ENCODE measurements around the gene NADK.

Gene NADK

GRCh38 chr1:1785666-1786065, 7.4 kb upstream of the NADK start:
- DNase-seq, result no peak

GRCh38 chr1:1784933-1785332, 6.7 kb upstream of the NADK start:
- DNase-seq, result no peak

DNA sequence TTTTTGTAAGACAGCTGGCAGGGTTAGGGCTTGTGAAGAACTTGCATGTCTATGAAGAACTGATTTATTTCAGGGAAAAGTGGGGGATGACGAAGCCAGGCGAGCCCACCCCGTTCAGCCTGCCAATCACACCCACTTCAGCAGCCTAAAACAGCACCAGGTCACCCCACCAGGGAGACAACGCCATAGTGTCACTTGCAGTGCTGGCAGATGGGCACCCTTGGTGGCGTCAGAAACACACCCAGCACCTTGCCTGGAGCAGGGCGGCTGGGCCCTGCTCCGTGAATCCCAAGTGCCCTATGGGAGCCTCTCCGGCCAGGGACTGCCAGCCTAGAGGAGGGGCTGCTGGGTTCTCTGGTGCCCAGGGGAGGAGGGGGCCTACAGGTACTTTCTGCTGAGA, 5.0 kb upstream of the NADK start:
- no peak for DNase-seq

DNA sequence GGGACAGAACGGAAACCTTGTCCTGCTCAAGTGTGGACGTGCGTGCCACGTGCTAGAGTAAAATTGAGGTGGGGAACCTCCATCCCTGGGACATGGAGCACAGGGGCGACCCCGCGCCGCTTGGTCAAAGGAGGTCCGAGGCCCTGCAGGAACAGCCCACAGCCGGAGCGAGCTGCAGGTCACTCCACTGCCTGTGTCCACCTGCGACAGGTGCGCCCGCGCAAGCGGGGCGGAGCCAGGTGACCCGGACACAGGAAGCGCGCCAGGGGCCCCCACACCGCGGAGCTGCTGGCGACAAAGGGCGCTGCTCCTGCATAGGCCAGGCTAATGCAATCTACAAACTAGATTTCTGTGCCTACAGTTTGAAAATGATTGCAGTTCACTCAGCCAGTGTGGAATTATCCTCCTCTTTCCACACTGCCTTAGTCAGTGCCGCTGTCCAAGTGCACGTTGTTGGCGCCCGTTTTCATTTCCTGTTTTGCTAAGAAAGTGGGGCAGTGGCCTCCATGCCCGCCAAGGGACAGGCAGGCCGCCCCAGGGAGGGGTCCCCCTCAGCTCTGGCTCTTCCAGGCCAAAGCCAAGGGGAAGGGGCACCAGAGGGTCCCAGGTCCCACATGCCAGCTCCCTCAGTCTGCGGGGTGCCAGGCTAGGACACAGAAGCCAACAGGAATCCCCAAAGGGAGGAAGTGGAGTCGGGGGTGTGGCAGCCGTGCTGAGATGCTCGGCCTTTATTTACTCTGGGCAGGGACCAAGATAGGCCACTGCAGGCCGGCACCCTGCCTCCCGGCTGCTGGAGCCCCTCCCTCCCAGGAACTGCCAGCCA, 4.3 kb upstream of the NADK start:
- no peak for DNase-seq

GRCh38 chr1:1781526-1781903, 3.2 kb upstream of the NADK start:
- DNase-seq, result no peak

DNA sequence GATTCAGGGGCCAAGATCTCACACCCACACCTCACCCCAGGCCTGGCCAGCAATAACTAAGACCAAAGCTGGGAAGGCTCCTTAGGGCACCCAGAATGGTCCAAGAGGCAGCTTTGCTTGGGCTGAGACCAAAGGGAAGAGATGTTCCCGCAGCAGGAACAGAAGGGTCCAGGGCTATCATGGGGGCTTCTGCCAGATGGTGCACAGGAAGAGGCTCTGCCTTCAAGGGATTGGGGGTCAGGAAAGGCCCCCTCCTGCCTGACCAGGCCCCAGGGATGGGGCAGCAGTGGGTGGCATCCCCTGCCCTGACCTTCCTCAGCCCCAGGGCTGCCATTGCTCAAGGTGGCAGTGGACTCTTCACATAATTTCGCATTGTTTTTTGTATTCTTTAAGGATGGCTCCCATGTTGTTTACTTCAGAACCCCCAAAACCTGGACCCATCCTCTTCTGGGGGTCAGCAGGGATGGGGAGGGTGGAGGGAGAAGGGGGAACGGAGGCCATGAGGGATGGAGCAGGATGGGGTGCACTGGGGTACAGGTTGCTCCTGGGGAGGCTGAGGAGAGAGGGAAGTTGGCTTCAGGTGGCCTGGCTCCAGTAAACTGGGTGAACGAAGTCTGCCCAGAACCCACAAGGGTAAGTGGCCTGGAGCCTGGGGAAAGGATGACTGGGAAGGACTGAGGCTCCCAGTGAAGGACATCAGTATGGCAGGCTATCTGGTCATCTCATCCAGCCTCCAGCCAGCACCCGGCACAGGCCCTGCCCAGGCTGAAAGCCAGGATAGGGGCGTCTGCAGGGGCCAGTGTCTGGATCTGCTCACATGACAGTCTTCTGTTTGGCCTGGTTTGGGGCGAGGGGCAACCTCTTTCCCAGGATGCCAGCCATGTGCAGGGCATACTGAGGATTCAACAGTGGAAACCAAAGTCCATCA, 2.6 kb upstream of the NADK start:
- DNase-seq, result no peak

DNA sequence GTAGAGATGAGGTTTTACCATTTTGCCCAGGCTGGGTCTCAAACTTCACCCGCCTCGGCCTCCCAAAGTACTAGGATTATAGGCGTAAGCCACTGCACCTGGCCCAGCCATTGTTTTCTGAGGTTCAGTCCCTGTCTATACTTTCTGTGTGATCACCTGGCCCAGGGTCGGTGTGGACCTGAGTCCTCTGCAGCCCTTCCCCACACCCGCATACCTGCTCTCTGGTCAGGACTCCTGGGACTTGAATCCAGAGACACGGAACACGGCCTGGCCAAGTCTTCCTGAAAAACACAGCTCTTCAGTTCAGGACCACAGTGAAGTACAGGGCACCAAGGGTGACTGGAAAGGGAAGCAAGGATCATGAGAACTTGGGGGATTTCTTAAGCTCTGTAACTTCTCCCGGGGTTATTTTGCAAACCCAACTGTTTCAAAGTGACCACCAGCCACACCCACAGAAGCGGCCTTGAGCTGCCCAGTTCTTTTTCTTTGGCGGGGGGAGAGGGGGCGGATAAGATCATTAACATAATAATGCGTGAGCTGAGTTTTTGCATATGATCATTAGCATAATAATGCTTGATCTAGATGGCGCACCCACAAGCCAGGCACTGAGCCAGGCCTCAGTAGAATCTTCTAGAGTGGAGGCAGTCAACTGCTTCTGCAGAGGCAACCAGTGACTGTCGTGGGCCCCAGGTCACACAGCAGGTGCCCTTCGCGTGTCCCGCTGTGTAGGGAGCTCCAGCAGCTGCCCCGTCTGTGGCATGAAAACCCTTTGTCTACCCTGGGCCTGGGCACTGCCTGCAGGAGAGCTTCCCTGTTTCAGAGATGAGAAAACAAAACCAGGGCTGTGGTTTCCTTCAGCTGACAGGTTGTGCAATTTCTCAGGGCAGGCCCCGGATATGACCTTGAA, 1.7 kb upstream of the NADK start:
- no peak for DNase-seq

GRCh38 chr1:1779320-1779675, 1.0 kb upstream of the NADK start:
- no peak for DNase-seq

DNA sequence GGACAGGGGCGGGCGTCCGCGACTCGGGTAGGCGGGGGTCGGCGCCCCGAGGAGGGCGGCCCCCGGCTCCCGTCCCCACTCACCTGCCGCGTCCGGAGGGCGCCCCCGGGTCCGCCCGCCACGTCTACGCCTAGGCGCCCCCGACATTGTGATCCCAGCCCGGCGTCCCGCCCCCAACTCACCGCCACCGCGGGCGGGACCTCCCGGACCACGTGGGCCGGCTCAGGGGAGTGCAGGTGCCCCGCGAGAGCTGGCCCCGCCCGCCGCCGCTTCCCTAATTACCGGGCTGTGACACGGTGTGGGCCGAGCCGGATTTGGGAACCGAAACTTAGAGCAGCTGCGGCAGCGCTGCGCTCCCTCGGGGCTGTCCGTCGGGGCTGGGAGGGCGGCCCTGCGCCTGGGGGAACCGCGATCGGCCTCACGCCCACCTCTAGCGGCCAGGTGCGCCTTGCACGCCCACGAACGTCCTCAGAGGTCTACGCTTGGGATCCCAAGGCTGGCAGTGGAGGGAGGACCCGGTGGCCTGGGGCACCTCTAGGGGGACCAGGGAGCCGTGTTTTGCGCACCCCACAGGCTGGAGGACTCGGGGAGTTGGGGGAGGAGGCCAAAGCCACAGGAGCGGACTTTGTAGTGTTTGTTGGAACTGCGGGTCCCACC, 521 bp upstream of the NADK start:
- DNase-seq, result no peak

DNA sequence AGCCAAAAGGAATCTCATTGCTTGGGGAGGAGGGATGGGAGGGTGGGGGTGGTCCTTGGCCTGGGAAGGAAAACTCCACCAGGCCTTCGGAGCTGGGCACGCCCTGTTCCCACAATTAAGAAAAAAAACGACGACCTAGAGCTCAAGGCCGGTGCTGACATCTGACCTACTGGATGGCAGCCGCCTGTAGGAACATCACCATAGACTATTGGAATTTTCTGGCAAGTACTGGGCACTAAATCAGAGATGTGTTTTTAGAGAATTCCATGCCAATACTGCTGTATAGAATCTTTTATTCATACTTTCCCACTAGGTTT, 729 bp downstream of the NADK start:
- no peak for DNase-seq

- DNase-seq, result no peak
These were observed 1.3 kb downstream of the NADK start for GRCh38 chr1:1776672-1777582.

DNA sequence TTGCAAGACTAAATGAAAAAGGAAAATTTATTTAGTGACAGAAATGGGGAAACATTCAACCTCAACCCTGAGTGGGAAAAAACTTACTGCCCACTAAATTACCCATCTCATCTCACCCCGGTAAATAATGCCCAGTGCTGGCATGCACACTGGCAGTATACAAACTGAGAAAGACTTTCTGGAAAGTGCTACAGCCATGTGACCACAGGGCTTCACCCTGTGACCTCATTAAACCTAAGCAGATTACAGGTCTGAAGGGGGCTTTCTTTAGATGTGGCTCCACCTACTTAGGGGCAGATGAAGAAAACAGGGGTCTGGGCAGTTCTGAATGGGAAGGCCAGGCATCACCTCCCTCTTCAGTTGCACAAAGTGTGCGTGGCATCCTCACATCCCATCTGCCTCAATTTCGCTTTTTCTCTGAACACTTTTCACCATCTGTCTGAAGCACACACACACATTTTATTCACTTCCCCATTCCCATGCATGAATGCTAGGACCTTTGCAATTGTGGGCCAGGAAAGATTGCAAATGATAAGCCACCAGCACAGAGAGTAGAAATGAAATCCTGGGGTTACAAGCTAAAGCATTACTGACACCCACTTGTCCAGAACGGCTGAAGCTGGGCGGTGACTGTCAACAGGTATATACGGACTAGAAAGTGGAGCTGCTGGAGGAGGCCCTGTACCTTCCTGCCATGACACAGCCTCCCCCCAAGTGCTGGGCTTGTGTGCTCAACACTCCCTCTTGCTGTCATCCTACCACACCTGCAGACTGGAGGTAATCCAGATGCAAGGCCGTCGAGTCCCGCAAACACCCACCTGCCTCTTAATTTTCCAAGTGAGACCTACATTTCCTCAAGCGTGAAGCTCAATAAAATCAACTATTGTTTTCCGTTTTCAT, 2.7 kb downstream of the NADK start:
- no peak for DNase-seq

- no peak for DNase-seq
These were observed 4.4 kb downstream of the NADK start for GRCh38 chr1:1773874-1774273.

- DNase-seq, result no peak
These were observed 7.2 kb downstream of the NADK start for GRCh38 chr1:1771096-1771495.

DNA sequence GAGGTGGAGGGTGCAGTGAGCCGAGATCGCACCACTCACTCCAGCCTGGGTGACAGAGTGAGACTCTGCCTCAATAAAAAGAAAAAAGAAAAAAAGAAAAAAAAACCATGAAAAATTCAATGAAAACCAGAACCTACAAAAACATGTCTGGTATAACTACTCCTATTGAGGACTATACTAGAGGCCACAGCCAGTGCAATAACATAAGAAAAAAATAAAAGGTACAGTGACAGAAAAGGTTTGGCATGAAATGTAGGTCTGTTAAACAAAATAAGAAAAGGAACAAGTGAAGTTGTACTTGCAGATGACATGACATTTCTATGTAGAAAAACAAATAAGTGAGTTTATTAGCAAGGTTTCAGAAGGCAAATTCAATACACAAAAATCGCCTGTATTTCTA, 8.2 kb downstream of the NADK start:
- DNase-seq, result no peak

- DNase-seq, result no peak
These were observed 9.8 kb downstream of the NADK start for GRCh38 chr1:1768249-1768992.

DNA sequence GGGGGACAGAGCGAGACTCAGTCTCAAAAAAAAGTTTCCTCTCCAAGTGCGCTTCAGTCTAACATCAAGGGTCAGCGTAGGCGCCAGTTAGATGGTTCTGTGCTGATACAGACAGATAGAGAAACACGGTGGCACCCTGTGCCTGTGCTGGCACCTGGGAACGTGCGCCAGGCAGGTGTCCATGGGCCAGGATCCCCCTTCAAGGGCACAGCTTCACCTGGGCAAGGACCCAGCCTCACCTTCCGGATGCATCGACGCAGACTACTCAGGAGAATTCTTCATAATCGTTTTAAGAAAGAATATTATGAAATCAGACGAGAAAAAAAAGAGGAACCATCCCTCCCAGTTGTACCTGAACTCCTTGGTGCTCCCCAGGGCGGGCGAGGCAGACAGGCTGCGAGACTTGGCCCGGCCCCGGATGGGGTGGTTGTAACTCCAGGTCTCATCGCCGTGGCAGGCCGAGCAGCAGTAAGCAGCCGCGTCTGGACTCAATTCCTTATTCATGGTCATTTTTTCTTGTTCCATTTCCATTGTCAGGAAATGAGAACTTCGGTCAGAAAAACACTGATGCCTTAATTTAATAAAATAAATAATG, 13.3 kb downstream of the NADK start:
- no peak for DNase-seq

DNA sequence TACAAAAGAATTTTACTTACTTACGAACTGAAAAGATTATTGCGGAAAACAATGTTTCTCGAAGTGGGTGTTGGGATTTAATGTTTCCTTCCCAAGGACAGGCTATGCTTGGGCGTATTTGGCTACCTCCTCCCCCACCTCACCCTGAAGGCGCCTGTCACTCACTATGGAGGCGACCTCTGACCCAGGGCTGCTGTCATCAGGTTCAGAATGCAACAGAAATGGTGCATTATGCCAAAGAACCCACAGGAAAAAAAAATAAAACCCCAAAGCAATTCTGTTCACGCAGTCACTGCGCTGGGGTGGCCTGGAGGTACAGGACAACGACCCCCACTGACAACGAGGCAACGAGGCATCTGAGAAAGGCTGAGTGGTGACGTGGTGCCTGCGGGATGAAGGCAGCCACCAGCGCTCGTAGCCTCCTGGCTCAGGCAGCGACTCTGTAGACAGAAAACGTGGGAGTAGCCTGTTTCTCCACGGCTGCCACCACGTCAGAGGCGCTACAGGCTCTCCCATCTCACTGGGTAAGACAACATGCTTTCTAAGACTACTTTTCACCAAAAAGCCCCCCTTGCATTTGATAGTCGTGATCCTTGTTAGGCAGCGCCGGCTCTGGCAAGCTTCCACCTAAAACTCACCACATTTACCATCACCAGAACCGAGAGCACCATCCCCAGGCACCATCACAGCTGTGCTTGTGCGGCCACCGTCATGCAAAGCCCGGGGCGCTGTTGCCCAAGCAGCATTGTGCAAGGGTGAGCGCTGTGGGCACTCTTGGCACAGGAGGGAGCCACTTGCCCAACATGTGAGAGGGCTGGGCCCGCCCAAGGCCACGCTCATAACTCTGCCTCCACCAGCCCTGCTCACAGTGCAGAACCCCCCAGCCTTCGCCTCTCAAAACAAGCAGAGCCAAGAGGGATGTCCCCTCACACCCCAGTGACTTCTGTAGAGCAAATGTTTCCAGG, 14.3 kb downstream of the NADK start:
- DNase-seq, result no peak

Data from NCI-H1417 treated with DMSO at 0.1 percent for 48 hours (cell line).